Activated CD4-positive, alpha-beta T cell treated with anti-CD3 and anti-CD28 coated beads, Interleukin-2, Interleukin-4, amounts not matched to agents 100 ng/mL and 50 ng/mL, durations not matched to agents 16 hours and 8 hours (primary cell): Measurements from ENCODE around the gene AFF3.

Experiments used
- DNase-seq: peaks from one replicate; pipeline ENCODE4 v3.0.0-alpha.2; 2020; ENCODE audit warnings: low spot score

The AFF3 gene

DNA sequence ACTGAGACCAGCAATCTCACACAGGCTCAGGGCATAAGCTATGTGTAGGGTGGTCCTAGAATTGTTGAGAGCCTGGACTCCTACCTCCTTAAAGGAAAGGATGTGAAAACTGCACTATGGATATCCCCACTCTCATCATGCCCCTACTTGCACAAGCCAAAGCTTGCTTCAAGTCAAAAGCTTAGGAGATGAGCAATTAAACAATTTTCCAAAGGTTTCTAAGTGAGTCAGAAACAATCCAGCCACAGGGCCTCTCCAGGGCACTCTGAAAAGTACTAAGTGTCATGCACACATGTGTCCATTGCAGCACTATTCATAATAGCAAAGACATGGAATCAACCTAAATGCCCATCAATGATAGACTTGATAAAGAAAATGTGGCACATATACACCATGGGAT, 215.4 kb downstream of the AFF3 start:
- DNase-seq: no peak

DNA sequence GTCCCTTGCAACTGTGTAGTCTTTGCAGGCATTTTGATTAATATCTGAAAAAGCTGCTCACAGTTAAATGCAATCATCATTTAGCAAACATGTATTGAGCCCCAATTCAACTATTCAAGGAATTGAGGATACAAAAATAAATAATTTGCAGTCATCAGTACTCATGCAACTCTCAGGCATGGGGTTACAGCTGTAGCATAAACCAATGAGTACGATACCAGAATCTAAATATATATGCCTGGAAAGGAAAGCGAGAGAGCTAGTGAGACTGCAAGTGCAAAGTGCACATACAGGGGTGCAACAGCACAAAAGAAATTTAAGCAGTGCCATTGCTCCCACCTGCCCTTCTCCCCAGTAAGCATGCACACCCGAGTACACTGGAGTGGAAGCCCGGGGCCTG, 216.4 kb downstream of the AFF3 start:
- DNase-seq: no peak

DNA sequence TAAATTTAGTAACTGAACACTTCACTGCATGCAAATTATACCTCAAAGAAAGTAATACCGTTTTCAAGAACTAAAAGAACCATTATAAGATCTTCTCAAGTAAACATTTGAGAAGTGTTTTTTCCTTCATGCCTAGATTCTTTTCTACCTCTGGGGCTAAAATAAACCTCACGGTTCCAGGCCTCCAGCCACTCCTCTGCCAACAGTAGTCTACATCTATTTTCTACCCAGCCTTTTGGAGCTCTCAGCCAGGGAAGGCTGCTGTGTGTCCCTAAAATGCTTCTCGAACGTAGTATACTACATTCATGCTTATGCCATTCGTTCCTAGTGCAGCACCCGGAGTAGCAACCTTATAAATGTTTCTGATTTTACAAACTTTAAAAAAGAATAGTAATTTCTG, 219.7 kb downstream of the AFF3 start:
- no peak for DNase-seq

- DNase-seq: no peak
Measured at GRCh38 chr2:99921903-99922302, 220.5 kb downstream of the AFF3 start.

GRCh38 chr2:99918389-99918788, 224.0 kb downstream of the AFF3 start:
- DNase-seq: no peak

GRCh38 chr2:99915108-99915675, 227.2 kb downstream of the AFF3 start:
- DNase-seq: no peak

- no peak for DNase-seq
Measured at GRCh38 chr2:99911736-99912135, 230.7 kb downstream of the AFF3 start.

DNA sequence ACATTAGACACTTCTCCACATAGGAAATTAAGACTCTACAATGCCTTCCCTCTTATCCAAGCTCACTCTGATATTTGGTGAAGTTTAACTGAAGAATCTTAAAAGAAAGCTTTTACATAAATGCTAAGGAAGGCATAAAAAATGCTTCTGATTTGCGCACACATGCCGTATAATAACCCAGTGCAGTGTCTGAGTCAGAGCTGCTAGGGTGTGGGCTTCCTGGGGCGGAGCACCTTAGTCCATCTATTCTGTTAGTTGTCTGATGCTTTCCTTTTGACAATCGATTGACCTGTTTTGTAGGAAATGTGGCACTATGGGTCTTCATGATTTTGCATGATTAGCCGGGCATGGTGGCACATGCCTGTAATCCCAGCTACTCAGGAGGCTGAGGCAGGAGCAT, 231.5 kb downstream of the AFF3 start:
- DNase-seq: no peak

- DNase-seq: no peak
Measured at GRCh38 chr2:99905636-99906035, 236.8 kb downstream of the AFF3 start.

DNA sequence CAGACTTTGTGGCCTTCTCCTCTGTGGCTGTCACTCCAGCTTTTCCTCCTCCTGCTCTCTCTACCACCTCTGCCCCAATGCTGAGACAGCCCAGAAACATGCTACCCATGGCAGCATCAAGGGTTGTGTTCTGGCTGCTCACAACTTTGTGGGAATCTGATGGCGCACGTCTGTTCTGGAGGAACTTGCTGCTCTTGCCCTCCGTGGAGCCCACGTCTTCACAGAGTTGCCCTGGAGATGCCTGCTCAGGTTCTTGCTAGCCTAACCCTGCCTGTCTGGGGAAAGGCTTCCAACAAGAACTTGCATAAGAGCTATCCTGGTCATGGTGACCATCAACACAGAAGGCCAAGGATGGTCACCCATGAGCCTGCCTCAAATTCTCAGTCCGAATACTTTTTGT, 237.4 kb downstream of the AFF3 start:
- DNase-seq: no peak

- no peak for DNase-seq
Measured at GRCh38 chr2:99903981-99904380, 238.4 kb downstream of the AFF3 start.

DNA sequence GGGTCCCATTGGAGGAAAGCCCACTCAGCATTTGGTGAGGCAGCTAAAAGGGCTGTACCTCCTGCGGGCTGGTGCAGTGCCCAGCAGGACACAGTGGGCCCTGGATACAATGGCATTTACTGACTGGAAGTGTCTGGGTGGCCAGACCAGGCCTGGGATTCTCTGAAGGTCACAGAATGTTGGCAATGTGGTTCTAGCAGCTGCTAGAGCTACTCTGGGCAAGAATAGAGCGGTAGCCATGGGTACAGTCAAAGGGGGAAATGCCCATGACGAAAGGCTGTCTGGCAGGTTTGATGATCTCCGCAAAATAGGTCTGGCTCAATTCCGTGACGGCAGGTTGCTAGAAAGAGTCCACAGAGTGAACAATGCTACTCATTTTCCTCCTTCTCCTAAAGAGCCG, 241.8 kb downstream of the AFF3 start:
- DNase-seq: no peak

DNA sequence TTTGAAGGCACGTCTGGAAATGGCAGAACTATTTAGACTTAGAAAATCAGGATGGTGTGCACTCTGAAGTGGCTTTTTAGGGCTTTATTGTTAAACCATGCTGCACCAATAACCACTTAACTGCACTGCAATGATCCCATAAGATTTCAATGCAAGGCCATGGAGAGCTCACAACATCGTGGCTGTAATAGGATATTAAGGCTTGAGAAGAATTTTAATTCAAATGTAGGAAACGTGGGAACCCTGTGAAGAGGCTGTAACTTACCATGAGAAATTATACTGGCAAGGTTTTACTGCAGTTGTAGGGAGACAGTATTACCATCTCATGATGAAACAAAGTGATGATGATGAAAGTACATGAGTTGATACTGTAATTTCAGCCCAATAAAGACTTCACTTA, 242.5 kb downstream of the AFF3 start:
- DNase-seq: no peak

GRCh38 chr2:99899058-99899855, 243.1 kb downstream of the AFF3 start:
- no peak for DNase-seq

- no peak for DNase-seq
Measured at GRCh38 chr2:99898336-99899048, 243.9 kb downstream of the AFF3 start.

DNA sequence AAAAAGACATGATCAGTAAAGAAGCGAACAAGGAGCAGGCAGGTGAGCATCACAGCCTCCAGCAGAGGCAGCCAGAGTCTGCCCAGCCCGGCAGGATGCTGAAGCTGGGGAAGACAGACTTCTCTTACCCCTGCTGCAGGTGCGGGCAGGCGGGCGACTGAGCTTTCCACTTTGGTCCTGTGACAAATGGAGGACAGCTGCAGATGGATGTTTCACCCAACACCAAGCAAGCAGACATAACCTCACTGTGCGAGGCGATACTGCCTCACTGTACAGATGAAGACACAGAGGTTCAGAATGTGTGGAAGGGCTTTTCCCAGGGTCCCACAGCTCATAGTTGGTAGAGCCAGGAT, 251.0 kb downstream of the AFF3 start:
- no peak for DNase-seq

DNA sequence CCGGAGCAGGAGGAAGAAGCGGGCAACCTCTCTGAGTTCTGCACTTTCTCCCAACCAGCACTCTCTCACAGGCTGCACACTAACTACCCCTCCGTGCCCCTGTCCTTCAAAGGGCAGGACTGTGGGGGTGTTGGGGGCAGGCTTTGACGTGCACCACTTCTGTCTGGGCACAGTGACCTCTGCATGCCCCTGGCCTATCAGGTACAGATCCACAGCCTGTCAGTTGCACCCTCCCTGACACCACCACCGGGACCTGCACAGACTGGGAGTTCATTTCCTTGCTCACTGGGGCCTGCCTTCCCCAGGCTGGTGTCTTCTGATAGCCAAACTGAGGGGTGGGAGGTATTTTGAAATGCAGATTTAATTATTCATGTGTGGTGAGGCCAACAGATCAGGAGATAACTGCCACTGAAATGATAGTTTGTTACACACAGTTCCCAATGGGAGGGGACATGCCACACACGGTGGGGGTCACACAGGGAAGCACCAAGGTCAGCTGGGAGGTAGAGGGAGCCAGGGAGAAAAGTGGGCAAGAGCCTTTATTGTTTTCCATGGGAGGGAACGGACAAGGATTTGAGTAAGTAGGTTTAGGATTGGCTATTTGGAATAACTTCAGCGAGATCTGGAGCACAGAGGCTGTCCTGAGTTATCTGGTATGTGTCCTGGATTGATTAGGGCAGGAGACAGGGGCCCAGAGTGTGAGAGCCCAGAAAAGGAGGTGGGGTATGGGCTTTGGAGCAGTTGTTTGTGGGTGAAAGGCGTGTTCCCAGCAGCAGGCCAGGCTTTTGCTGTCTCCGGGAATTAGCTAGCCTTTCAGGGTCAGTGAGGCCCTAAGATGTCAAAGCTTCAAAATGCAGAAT, 251.6 kb downstream of the AFF3 start:
- no peak for DNase-seq

- DNase-seq: no peak
Measured at GRCh38 chr2:99888617-99889016, 253.8 kb downstream of the AFF3 start.

- DNase-seq: no peak
Measured at GRCh38 chr2:99886418-99886817, 256.0 kb downstream of the AFF3 start.

DNA sequence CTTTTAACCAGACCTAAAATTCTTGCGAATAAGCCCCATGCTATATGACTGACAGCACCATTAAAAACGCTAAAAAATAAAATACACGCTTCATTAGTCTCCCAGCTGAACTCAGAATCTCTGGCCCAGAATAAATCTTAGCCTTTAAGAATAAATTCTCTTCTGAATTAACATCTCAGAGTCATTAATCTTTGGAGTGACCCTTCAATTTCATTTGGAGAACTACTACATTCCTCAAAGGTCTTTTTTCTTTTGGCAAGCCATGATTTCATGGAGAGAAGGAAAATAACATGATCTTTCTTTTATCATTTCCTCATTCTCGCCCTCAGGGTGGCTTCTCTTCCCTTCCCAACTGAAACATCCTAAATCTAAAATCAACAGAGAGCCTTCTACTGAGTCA, 259.0 kb downstream of the AFF3 start:
- DNase-seq: no peak

DNA sequence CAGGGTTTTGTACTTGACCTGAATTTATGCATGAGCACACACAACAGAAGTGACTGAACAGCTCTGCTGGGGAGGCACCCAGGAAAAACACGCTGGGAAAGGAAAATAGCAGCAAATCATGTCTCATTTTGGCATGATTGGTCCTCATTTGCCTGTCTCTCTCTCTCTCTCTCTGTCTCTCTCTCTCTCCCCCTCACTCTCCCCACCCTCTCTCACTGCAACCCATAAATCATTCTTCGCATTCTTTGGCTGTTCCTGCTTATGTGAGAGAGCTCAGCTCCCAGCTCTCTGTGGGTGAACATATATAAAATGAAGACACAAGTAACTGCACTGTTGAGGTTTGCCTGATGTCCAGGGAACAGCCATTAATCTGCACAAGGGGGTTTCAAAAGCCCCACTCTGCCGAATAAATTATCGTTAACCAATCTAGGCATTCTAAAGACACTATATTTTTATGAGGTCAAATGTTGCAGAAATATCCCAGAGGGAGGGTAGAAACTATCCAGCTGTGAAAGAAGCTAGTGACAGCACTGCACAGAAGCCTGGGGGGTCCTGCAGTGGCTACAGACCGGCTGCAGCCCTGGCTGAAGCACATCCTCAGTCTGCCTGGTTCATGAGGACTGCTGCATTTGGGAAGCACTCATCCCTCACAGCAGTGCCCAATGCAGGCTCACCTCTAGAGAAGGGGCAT, 260.3 kb downstream of the AFF3 start:
- no peak for DNase-seq

- DNase-seq: no peak
Measured at GRCh38 chr2:99880964-99881294, 261.5 kb downstream of the AFF3 start.
